Measurements from ENCODE around the gene TRIM28. TPM values are rescaled to one million over a fixed set of nuclear protein-coding genes. Genes with fewer than 3 reads are reported as not detected.
A peak's percentile ranks its signal among the peaks of the same experiment; 100 is the strongest.
"Not testable (repeated sequence)": the region's sequence is repeated elsewhere in the genome, so short reads cannot be mapped to it uniquely, and the experiment has no call there.

The TRIM28 gene
- polyA plus RNA-seq, 3 donors = 644 to 816 (median 758) TPM

- DNase-seq = no peak
Observed at GRCh38 chr19:58514564-58515022, 29.3 kb upstream of the TRIM28 start.

DNA sequence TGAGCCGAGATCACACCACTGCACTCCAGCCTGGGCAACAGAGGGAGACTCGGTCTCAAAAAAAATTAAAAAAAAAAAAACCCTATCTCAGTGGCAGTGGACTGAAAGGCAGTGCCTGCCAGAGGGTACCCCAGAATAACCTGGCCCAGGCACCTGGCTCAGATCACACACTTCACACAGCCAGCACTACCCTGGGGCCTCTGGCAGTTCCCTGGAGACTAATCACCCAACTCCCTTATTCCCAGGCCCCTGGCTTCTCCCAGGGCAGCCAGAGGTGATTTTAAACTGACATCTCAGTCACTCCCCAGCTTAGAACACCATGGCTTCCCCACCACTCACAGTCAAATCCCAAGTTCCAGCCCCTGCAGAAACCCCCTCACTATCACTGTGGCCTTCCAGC lies 28.6 kb upstream of the TRIM28 start:
- DNase-seq = no peak

DNA sequence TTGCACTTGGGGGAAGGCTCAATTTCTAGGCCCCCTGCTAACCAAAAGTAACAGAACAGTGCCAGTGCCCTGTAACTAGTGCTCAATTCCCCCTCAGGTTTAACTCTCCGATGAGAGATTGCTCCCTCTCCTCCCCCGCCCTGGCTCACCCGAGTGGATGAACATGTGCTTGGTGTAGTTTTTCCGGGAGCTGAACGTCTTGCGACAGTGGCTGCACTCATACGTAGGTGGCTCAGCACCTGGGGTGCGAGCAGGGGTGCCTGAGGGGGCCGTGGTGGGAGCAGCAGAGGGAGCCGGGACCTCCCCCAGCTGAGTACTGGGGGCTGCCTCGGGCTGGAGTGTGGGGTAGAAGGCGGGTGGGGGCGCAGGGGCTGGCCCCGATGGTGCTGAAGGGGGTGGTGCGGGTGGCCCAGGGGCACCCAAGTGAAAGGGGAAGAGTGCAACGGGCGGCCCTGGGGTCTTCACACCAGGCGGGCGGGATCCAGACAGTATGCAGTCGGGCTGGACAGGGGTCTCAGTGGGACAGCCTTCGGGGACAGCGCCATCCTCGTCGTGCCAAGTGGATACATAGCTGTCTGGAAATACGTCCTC lies 27.5 kb upstream of the TRIM28 start:
- no peak for DNase-seq

DNA sequence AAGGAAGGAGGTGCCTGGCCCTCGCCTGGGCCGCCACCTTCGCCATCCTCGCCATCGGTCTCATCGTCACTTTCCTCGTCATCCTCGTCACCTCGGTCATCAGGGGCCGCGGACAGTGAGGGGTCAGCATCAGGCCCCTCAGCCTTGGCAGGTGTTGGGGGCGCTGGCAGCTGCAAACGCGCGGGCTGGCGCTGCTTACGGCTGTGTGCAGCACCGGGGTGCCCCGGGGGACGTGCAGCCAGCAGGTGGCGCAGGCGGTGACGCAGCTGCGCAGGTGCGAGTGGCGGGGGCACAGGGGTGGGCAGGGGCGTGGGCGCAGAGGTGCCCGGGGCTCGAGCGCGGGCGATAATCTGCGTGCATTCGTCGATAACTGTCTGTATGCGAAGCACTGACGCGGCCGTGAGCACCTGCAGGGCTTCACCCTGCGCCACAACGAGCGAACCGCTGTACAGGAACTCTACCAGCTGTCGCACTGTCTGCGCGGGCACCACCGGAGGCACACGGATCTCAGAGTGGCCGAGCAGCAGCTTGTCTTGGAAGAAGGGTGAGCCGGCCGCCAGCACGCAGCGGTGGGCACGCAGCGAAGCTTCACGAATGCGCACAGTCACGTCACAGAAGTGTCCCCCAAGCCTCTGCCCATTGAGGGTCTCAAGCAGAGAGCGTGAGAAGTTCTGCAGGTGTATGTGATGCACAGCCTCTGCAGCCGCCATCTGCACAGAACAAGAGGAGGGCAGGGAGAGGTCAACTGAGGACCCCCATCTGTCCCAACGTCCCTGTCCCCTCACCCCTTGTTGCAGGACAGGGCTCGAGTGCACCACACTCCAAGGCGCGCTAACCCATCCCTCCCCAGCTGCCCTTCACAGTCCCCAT lies 26.7 kb upstream of the TRIM28 start:
- no peak for DNase-seq

DNA sequence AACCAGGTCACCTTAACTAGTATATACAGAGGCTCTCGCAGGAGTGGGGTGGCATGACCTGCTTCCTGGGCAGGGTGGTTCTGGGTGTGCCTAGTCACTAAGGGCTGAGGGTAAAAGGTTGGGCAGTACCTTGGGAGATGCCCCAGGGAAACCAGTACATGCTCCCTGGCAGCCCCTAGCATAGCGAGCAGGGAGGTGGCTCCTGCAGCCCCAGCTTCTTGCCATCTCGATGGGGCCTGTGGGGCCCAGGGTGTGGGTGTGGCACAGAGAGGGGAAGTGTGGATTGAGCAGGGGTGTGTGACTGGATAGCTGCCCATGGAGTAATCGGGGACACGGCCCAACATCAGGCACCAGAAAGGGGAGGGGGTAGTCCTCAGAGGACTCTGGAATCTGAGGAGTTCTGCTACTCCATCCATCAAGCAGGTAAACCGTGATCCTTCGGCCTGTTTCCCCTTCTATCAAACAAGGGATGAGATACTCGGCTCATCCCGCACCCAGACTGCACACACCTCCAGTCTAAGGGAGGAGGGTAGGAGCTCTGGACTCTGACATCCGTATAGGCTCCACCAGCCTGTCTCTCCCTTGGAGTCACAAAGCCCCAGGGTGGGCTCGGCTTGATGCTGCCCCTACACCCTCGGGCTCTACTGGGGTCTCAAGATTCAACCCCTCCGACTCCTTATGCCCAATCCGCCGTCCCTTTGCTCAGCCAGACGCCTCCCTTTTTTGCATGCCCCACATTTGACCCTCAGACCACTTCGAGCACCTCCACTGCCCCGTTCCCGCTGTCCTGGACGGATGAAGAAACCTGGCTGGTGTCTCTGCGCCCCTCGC lies 25.4 kb upstream of the TRIM28 start:
- no peak for DNase-seq

- peak; percentile 76 for DNase-seq
Observed at GRCh38 chr19:58519087-58519354, 24.8 kb upstream of the TRIM28 start.

- peak; percentile 95 for DNase-seq
Observed at GRCh38 chr19:58519355-58520256, 24.3 kb upstream of the TRIM28 start, which contains the start of gene ZBTB45. Gene ZBTB45 (minus strand): TSS chr19:58519810. CDS start chr19:58517673, 2,137 bp downstream.

GRCh38 chr19:58520257-58520599 lies 23.6 kb upstream of the TRIM28 start:
- no peak for DNase-seq

GRCh38 chr19:58521651-58522050 lies 22.2 kb upstream of the TRIM28 start:
- DNase-seq = no peak

GRCh38 chr19:58522709-58523108 lies 21.2 kb upstream of the TRIM28 start:
- no peak for DNase-seq

DNA sequence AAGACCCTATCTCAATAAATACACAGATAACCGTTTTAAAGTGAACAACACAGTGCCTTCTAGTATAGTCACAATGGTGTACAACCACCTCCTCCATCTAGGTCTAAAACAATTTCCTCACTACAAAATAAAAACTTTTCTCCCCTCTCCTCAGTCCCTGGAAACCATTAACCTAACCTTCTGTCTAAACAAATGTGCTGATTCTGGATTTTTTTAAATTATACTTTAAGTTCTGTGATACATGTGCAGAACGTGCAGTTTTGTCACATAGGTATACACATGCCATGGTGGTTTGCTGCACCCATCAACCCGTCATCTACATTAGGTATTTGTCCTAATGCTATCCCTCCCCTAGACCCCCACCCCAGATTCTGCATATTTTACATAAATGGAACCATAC lies 14.5 kb upstream of the TRIM28 start:
- DNase-seq = no peak

DNA sequence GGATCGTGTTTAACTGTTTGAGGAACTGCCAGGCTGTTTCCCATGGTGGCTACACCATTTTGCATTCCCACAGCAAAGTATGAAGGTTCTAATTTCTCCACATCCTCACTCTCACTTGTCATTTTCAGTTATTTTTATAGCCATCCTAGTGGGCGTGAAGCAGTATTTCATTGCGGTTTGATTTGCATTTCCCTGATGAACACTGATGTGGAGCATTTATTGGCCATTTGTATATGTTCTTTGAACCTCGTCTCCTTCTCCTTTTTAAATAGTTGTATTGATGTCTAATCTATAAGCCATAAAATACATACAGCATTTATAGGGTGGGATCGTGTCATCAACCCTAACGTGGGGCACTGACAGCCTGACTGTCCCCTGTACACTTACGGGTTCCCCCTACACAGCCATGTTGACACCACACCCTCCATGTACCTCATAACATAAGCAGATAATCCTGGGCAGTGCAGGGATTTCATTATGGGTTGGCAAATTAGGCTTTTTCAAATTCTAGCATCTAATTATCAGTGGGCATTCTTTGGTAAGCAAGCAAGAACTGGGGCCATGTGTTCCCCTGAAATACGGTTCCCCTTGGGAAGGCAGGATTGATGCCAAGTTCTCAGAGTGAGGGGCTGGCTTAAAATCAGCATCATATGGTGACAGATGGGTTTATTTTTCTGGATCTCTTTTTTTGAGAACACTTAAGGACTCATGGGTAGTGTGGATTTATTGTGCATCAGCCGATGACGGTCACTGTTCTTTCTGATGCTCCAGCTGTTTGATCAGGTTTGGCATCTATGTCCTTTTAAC lies 12.6 kb upstream of the TRIM28 start:
- no peak for DNase-seq

- no peak for DNase-seq
Observed at GRCh38 chr19:58535857-58536256, 8.0 kb upstream of the TRIM28 start.

- no peak for DNase-seq
Observed at GRCh38 chr19:58536852-58537798, 6.7 kb upstream of the TRIM28 start.

- DNase-seq = peak; percentile 78
Observed at GRCh38 chr19:58538257-58539168, 5.4 kb upstream of the TRIM28 start.

- DNase-seq = not testable (repeated sequence)
Observed at GRCh38 chr19:58539169-58539559, 4.7 kb upstream of the TRIM28 start.

DNA sequence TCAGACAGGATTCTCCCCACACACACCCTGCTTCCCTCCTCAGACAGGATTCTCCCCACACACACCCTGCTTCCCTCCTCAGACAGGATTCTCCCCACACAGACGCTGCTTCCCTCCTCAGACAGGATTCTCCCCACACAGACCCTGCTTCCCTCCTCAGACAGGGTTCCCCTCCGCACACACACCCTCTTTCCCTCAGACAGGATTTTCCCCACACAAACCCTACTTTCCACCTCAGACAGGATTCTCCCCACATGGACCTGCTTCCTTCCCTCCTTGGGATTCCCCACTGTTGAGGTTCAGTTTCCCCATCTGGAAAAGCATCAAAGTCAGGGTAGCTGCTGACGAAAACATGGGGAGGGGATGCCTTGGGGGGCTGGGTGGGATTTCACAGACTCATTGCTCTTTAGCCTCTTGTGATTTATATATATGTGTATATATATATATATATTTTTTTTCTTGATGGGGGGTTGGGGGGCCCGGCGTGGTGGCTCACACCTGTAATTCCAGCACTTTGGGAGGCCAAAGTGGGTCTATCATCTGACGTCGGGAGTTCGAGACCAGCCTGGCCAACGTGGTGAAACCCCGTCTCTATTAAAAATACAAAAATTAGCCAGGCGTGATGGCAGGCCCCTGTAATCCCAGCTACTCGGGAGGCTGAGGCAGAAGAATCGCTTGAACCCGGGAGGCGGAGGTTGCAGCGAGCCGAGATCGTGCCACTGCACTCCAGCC lies 1.1 kb upstream of the TRIM28 start:
- DNase-seq = not testable (repeated sequence)
